Smooth muscle cell (in vitro differentiated cells): ENCODE data around the gene CSF1R. TPM values are rescaled to one million over a fixed set of nuclear protein-coding genes. Genes with fewer than 3 reads are reported as not detected.

ENCODE experiments used
- DNase-seq: peaks from one replicate; lab custom pipeline; 2025; ENCODE audit not compliant: unreplicated experiment; lab: John Stamatoyannopoulos, UW
- H2AFZ ChIP-seq: fragments of 200-600 bp; sonication (generic); 2 replicates; pipeline ENCODE4 v1.6.0; 2016; ENCODE audit warnings: antibody characterized with exemption, low read depth, mild to moderate bottlenecking
- H3F3A ChIP-seq: fragments of 200-600 bp; sonication (generic); 2 replicates; pipeline ENCODE4 v1.6.0; 2017; ENCODE audit warnings: antibody characterized with exemption, low read depth
- H3K27ac ChIP-seq: fragments of 200-600 bp; sonication (generic); 2 replicates; pipeline ENCODE4 v1.5.1; 2016; ENCODE audit warnings: low read depth, mild to moderate bottlenecking
- H3K27me3 ChIP-seq: fragments of 200-600 bp; sonication (generic); 2 replicates; pipeline ENCODE4 v1.6.1; 2016; ENCODE audit warnings: low read depth, mild to moderate bottlenecking
- H3K36me3 ChIP-seq: fragments of 200-600 bp; sonication (generic); 2 replicates; pipeline ENCODE4 v1.5.1; 2016; ENCODE audit warnings: low read depth
- H3K4me1 ChIP-seq: fragments of 200-600 bp; sonication (generic); 2 replicates; pipeline ENCODE4 v1.5.1; 2016; ENCODE audit warnings: low read depth
- H3K4me2 ChIP-seq: fragments of 200-600 bp; sonication (generic); 2 replicates; pipeline ENCODE4 v1.6.0; 2016; ENCODE audit warnings: mild to moderate bottlenecking
- H3K4me3 ChIP-seq: fragments of 200-600 bp; sonication (generic); 2 replicates; pipeline ENCODE4 v1.5.1; 2016; ENCODE audit warnings: mild to moderate bottlenecking
- H3K79me2 ChIP-seq: fragments of 200-600 bp; sonication (generic); 2 replicates; pipeline ENCODE4 v1.6.0; 2016; ENCODE audit warnings: low read depth, mild to moderate bottlenecking
- H3K9ac ChIP-seq: fragments of 200-600 bp; sonication (generic); 2 replicates; pipeline ENCODE4 v1.6.0; 2016; ENCODE audit warnings: low read depth
- H3K9me3 ChIP-seq: fragments of 200-600 bp; sonication (generic); replicated peaks from 2 replicates; pipeline ENCODE4 v1.5.1; 2016; ENCODE audit warnings: low read depth
- H4K20me1 ChIP-seq: fragments of 200-600 bp; sonication (generic); 2 replicates; pipeline ENCODE4 v1.6.0; 2016; ENCODE audit warnings: low read depth
- CTCF ChIP-seq: fragments of 200-600 bp; sonication (generic); IDR thresholded peaks from 2 replicates; pipeline ENCODE4 v1.5.1; 2017; ENCODE audit warnings: borderline replicate concordance, mild to moderate bottlenecking, antibody characterized with exemption; ENCODE audit not compliant: insufficient read depth, poor library complexity, severe bottlenecking
- WGBS: methylation state at CpG from one replicate; pipeline ENCODE4 v1.1.7; 2016; ENCODE audit warnings: low lambda C conversion rate; 5-methylcytosine and 5-hydroxymethylcytosine counted together
- polyA plus RNA-seq: library from polyadenylated mRNA; unstranded; fragments of >200 nt; fragmentation: Nextera tagmentation; extraction: Ambion mirVana; gene quantifications from 2 replicates; pipeline ENCODE4 v1.2.1, GENCODE V29; 2016
- total RNA-seq: library from RNA; depleted of rRNA; stranded (reverse); fragments of >200 nt; gene quantifications from 2 replicates; pipeline ENCODE4 v1.2.3, GENCODE V29; 2014

The CSF1R gene
- total and polyA plus RNA-seq, 2 experiments from 2014 or later, result 2.2 to 3.9 TPM

GRCh38 chr5:150131461-150131860 is 45.1 kb upstream of the CSF1R start:
- WGBS, result 90% methylated on average over 4 of the region's 4 CpGs
- H3K4me1 ChIP-seq, result peaks cover 5% of the 10 kb centered on the region

DNA sequence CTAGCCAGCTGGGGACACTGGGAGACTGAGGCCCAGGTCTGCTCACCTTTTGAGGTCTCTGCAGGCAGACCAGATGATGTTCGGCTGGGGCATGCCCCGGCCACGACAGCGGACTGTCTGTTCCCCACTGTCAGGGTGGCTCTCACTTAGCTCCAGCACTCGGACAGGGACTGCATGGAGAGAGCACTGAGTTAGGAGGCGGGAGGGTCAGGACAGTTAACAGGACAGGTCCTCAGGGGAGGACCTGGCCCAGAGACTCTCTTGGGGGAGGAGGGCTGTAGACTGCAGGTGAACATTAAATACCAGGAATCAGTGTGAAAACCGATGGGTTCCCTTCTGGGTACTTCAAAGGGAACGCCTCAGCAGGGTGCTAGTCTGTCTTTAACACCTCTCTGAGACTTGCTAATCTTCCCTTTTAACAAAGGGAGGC is 44.2 kb upstream of the CSF1R start:
- Histone ChIP-seq H3K4me1 (no peaks in the 10 kb centered on the region), H4K20me1 (peaks cover 11% of the 10 kb centered on the region), H3K36me3 (no peaks in the 10 kb centered on the region), H3K27me3 (no peaks in the 10 kb centered on the region), H3F3A (peaks cover 19% of the 10 kb centered on the region), H3K9ac (no peak overlapping the region), H3K9me3 (no peaks in the 10 kb centered on the region), H3K4me2 (no peak overlapping the region), H3K79me2 (peaks cover 19% of the 10 kb centered on the region), H3K27ac (peak overlapping the region; percentile 100), H3K4me3 (no peak overlapping the region), H2AFZ (no peak overlapping the region)
- no peak for DNase-seq
- WGBS, result 74% methylated on average over 8 of the region's 8 CpGs
- TF ChIP-seq CTCF, result no peak

More at GRCh38 chr5:150131461-150131860, 45.1 kb upstream of the CSF1R start:
- Histone ChIP-seq H2AFZ (no peak overlapping the region), H3K27me3 (no peaks in the 10 kb centered on the region), H3K9ac (no peak overlapping the region), H3K9me3 (no peaks in the 10 kb centered on the region), H3K36me3 (no peaks in the 10 kb centered on the region), H3K27ac (peak overlapping the region; percentile 100), H3K4me3 (no peak overlapping the region), H3K79me2 (peaks cover 27% of the 10 kb centered on the region), H4K20me1 (peaks cover 11% of the 10 kb centered on the region), H3K4me2 (no peak overlapping the region), H3F3A (peaks cover 19% of the 10 kb centered on the region)
- no peak for DNase-seq
- TF ChIP-seq CTCF, result no peak

DNA sequence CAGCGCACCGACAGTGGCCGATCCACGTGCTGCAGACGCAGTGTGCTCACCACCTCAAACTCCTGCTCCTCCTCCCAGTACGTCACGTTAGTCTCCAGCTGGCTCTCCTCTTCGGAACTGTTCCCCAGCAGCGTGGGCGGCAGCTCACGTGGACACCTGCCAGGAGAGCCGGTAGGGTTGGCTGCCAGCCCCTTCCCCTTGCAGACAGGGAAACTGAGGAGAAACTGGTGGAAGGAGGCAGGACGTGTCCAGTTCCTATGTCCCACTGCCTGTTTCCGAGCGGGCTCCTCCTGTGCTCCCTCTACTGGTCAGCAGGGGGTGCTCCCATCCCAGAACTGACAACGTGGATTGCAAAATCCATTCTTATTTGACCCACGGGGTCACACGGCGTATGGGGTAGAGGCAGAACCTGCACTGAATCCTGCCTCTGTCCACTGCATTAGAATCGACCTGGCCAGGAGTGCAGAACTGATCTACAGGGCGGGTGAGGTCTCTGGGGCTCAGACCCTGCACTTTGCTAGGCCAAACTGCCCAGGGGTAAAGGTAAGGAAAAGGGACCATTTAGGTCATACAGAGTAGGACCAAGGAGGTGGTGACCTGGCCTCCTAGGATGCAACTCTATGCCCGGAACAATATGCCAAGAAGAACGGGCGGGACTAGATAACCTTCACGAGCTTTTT is 43.6 kb upstream of the CSF1R start:
- peak overlapping the region; percentile 100 for H3K27ac ChIP-seq
- H3K9ac ChIP-seq, result no peak overlapping the region
- H3K4me1 ChIP-seq, result no peaks in the 10 kb centered on the region
- H3K9me3 ChIP-seq, result no peaks in the 10 kb centered on the region
- TF ChIP-seq CTCF, result peak; percentile 84
- H3K4me3 ChIP-seq, result no peak overlapping the region
- H3K27me3 ChIP-seq, result no peaks in the 10 kb centered on the region
- H3K36me3 ChIP-seq, result no peaks in the 10 kb centered on the region
- no peak overlapping the region for H2AFZ ChIP-seq
- DNase-seq, result no peak
- peaks cover 15% of the 10 kb centered on the region for H3K79me2 ChIP-seq
- H3F3A ChIP-seq, result peaks cover 15% of the 10 kb centered on the region
- H4K20me1 ChIP-seq, result peaks cover 11% of the 10 kb centered on the region
- WGBS, result 59% methylated on average over 25 of the region's 25 CpGs
- no peak overlapping the region for H3K4me2 ChIP-seq

DNA sequence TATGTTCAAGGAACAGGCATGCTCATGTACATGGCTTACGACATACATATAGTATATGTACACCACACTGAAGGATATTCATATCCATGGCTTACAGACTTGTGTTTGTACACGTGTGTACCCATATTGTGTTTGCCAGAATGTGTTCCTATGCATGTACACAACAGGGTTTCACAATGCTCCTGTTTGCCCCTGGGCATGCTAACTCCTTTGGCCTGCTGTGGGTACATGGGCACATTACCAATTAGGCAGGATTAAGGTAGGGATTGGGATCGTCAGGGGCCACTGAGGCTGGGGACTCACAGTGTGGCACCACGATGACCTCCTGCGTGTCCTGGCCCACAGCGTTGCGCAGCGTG is 43.1 kb upstream of the CSF1R start:
- Histone ChIP-seq H3K27me3 (no peaks in the 10 kb centered on the region), H3K4me3 (no peak overlapping the region), H3K27ac (peak overlapping the region; percentile 7), H3K4me1 (no peaks in the 10 kb centered on the region), H2AFZ (no peak overlapping the region), H3K79me2 (peaks cover 10% of the 10 kb centered on the region), H4K20me1 (peaks cover 11% of the 10 kb centered on the region), H3K9me3 (no peaks in the 10 kb centered on the region), H3K4me2 (no peak overlapping the region), H3F3A (peaks cover 15% of the 10 kb centered on the region), H3K9ac (no peak overlapping the region), H3K36me3 (no peaks in the 10 kb centered on the region)
- no peak for TF ChIP-seq CTCF
- WGBS, result 91% methylated on average over 8 of the region's 8 CpGs
- no peak for DNase-seq
